Transverse colon (tissue), 3 donors: ENCODE measurements around the gene TAPBPL.
A peak's percentile ranks its signal among the peaks of the same experiment; 100 is the strongest.

Experiments
- CTCF ChIP-seq, 5 experiments: fragments of 200-600 bp in 3 of 5; fragments of 450-650 bp in 2 of 5; sonication (generic) in 3 of 5; IDR thresholded peaks; 1 replicate in 2 of 5; 2 replicates in 3 of 5; pipeline ENCODE4 v1.5.1; 2016 to 2017; ENCODE audit warnings: antibody characterized with exemption in 5 of 5, inconsistent platforms in 3 of 5, mild to moderate bottlenecking in 2 of 5, moderate library complexity in 1 of 5
- POLR2A ChIP-seq: fragments of 450-650 bp; IDR thresholded peaks from one replicate; pipeline ENCODE4 v1.6.1; 2016; ENCODE audit warnings: antibody characterized with exemption, mild to moderate bottlenecking, moderate library complexity

GRCh38 chr12:6492838-6493496 is 41.1 kb downstream of the TAPBPL start, which contains the start of gene MRPL51:
- TF ChIP-seq CTCF (IDR thresholded peaks at IDR 0.05) (no peak), POLR2A (peak; percentile 93)
